H9 (cell line): Measurements from ENCODE around the gene MFN2. TPM values are rescaled to one million over a fixed set of nuclear protein-coding genes. Genes with fewer than 3 reads are reported as not detected.

Source experiments
- DNase-seq: peaks from one replicate; pipeline ENCODE4 v3.0.0-alpha.2; 2017
- H2AFZ ChIP-seq: one replicate; pipeline ENCODE4 v1.6.1; 2013; ENCODE audit warnings: mild to moderate bottlenecking, low read length, control low read depth, moderate library complexity
- H2AK5ac ChIP-seq: 2 replicates; pipeline ENCODE4 v1.6.1; 2013; ENCODE audit warnings: low read length, control low read depth, mixed read lengths; ENCODE audit not compliant: insufficient read length
- H2BK120ac ChIP-seq: one replicate; pipeline ENCODE4 v1.6.1; 2013; ENCODE audit warnings: low read depth, mild to moderate bottlenecking, low read length, control low read depth, inconsistent platforms; ENCODE audit not compliant: poor library complexity, severe bottlenecking
- H2BK12ac ChIP-seq: 2 replicates; pipeline ENCODE4 v1.6.1; 2013; ENCODE audit warnings: low read length, control low read depth, mixed read lengths, low read depth; ENCODE audit not compliant: insufficient read length
- H2BK15ac ChIP-seq: 2 replicates; pipeline ENCODE4 v1.6.1; 2013; ENCODE audit warnings: low read depth, low read length, control low read depth
- H2BK20ac ChIP-seq: one replicate; pipeline ENCODE4 v1.6.1; 2013; ENCODE audit warnings: low read depth, mild to moderate bottlenecking, low read length, control low read depth, inconsistent platforms; ENCODE audit not compliant: poor library complexity, severe bottlenecking
- H2BK5ac ChIP-seq: 2 replicates; pipeline ENCODE4 v1.6.1; 2013; ENCODE audit warnings: low read length, control low read depth, mixed read lengths; ENCODE audit not compliant: insufficient read length
- H3K14ac ChIP-seq: 2 replicates; pipeline ENCODE4 v1.6.1; 2013; ENCODE audit warnings: low read length, control low read depth; ENCODE audit not compliant: insufficient read depth
- H3K18ac ChIP-seq: 2 replicates; pipeline ENCODE4 v1.6.1; 2013; ENCODE audit warnings: low read depth, mild to moderate bottlenecking, mixed read lengths, low read length, control low read depth; ENCODE audit not compliant: insufficient read length
- H3K23ac ChIP-seq: 2 replicates; pipeline ENCODE4 v1.6.1; 2013; ENCODE audit warnings: low read length, control low read depth, mixed read lengths, low read depth; ENCODE audit not compliant: insufficient read length
- H3K23me2 ChIP-seq: 2 replicates; pipeline ENCODE4 v1.6.1; 2013; ENCODE audit warnings: low read depth, mild to moderate bottlenecking, mixed read lengths, low read length, control low read depth; ENCODE audit not compliant: insufficient read length, poor library complexity, severe bottlenecking
- H3K27ac ChIP-seq: 2 replicates; pipeline ENCODE4 v1.5.1; 2013; ENCODE audit warnings: low read length, control low read depth, mixed read lengths, low read depth; ENCODE audit not compliant: insufficient read length
- H3K27me3 ChIP-seq: 2 replicates; pipeline ENCODE4 v1.6.1; 2013; ENCODE audit warnings: low read length, control low read depth, inconsistent platforms; ENCODE audit not compliant: insufficient read depth
- H3K4ac ChIP-seq: 2 replicates; pipeline ENCODE4 v1.6.1; 2013; ENCODE audit warnings: low read depth, mild to moderate bottlenecking, control low read depth, inconsistent platforms, low read length, moderate library complexity
- H3K4me1 ChIP-seq: 2 replicates; pipeline ENCODE4 v1.6.1; 2013; ENCODE audit warnings: low read length, control low read depth, inconsistent platforms; ENCODE audit not compliant: insufficient read depth
- H3K4me2 ChIP-seq: 2 replicates; pipeline ENCODE4 v1.6.1; 2013; ENCODE audit warnings: low read length, control low read depth, mixed read lengths; ENCODE audit not compliant: insufficient read length, insufficient read depth
- H3K56ac ChIP-seq: 2 replicates; pipeline ENCODE4 v1.6.1; 2013; ENCODE audit warnings: low read depth, mild to moderate bottlenecking, mixed read lengths, low read length, control low read depth; ENCODE audit not compliant: insufficient read length
- H3K79me1 ChIP-seq: 2 replicates; pipeline ENCODE4 v1.6.1; 2013; ENCODE audit warnings: low read depth, mild to moderate bottlenecking, moderate library complexity, low read length, control low read depth, inconsistent platforms; ENCODE audit not compliant: insufficient read depth, poor library complexity, severe bottlenecking
- H3K79me2 ChIP-seq: 2 replicates; pipeline ENCODE4 v1.6.1; 2013; ENCODE audit warnings: low read length, control low read depth, inconsistent platforms; ENCODE audit not compliant: insufficient read depth
- H3K9ac ChIP-seq: 2 replicates; pipeline ENCODE4 v1.6.1; 2013; ENCODE audit warnings: low read length, control low read depth, mixed read lengths; ENCODE audit not compliant: insufficient read length; ENCODE audit errors: extremely low read depth
- H3K9me3 ChIP-seq: one replicate; pipeline ENCODE4 v1.6.1; 2013; ENCODE audit warnings: low read depth, low read length, inconsistent platforms; ENCODE audit not compliant: control insufficient read depth
- H3T11ph ChIP-seq: one replicate; pipeline ENCODE4 v1.6.1; 2013; ENCODE audit warnings: mild to moderate bottlenecking, low read length, control low read depth, inconsistent platforms
- H4K20me1 ChIP-seq: one replicate; pipeline ENCODE4 v1.6.1; 2013; ENCODE audit not compliant: control insufficient read depth, insufficient read length, insufficient read depth
- H4K5ac ChIP-seq: 2 replicates; pipeline ENCODE4 v1.6.1; 2013; ENCODE audit warnings: low read depth, mild to moderate bottlenecking, mixed read lengths, low read length, control low read depth; ENCODE audit not compliant: insufficient read length
- H4K8ac ChIP-seq: replicated peaks from 2 replicates; pipeline ENCODE4 v1.6.1; 2013; ENCODE audit warnings: low read length, control low read depth, mixed read lengths, low read depth; ENCODE audit not compliant: insufficient read length
- H4K91ac ChIP-seq: 2 replicates; pipeline ENCODE4 v1.6.1; 2013; ENCODE audit warnings: low read depth, mild to moderate bottlenecking, moderate library complexity, mixed read lengths, low read length, control low read depth; ENCODE audit not compliant: insufficient read length
- H3K27ac Mint-ChIP-seq, 3 experiments: 2 replicates in 2 of 3; 3 replicates in 1 of 3; pipeline ENCODE4 v1.8.0; 2020 to 2021; ENCODE audit warnings: mixed read lengths in 3 of 3, mild to moderate bottlenecking in 1 of 3, moderate library complexity in 1 of 3
- H3K27me3 Mint-ChIP-seq: 2 replicates; pipeline ENCODE4 v1.8.0; 2021; ENCODE audit warnings: low read depth, mild to moderate bottlenecking, moderate library complexity, mixed read lengths
- H3K36me3 Mint-ChIP-seq, 3 experiments: 2 replicates in 2 of 3; 3 replicates in 1 of 3; pipeline ENCODE4 v1.8.0; 2020 to 2021; ENCODE audit warnings: low read depth in 3 of 3, mixed read lengths in 3 of 3; ENCODE audit not compliant: insufficient read depth in 1 of 3
- H3K4me1 Mint-ChIP-seq, 2 experiments: 2 replicates each; pipeline ENCODE4 v1.8.0; 2020; ENCODE audit warnings: mixed read lengths in 2 of 2
- H3K4me3 Mint-ChIP-seq, 2 experiments: 2 replicates in 1 of 2; 3 replicates in 1 of 2; pipeline ENCODE4 v1.8.0; 2020 to 2021; ENCODE audit warnings: mild to moderate bottlenecking in 2 of 2, mixed read lengths in 2 of 2, moderate library complexity in 1 of 2
- H3K9me3 Mint-ChIP-seq, 2 experiments: 2 replicates in 1 of 2; 3 replicates in 1 of 2; pipeline ENCODE4 v1.8.0; 2020; ENCODE audit warnings: mild to moderate bottlenecking in 2 of 2, mixed read lengths in 2 of 2, moderate library complexity in 1 of 2
- CTCF ChIP-seq: fragments of 200-600 bp; sonication (generic); conservative IDR thresholded peaks from 3 replicates; pipeline ENCODE4 v1.8.0; 2021; ENCODE audit warnings: antibody characterized with exemption, mild to moderate bottlenecking
- WGBS: extraction: QIAGEN DNeasy Blood & Tissue Kit; methylation state at CpG from one replicate; pipeline ENCODE4 v1.1.7; 2013; ENCODE audit warnings: missing lambda C conversion rate, low lambda C conversion rate, mixed read lengths; ENCODE audit not compliant: insufficient read length; ENCODE audit errors: extremely low coverage; 5-methylcytosine and 5-hydroxymethylcytosine counted together
- total RNA-seq: library from RNA; stranded (reverse); gene quantifications from 2 replicates; pipeline ENCODE4 v1.2.1, GENCODE V29; 2021

MFN2 gene
- total RNA-seq, 1 experiment from 2014 or later: 61.4 TPM

- Histone ChIP-seq H3K79me2 (no peaks in the 10 kb centered on the region), H3K79me1 (no peaks in the 10 kb centered on the region), H2AFZ (no peak overlapping the region), H3T11ph (no peak overlapping the region), H2BK12ac (no peak overlapping the region), H3K9ac (no peak overlapping the region), H3K23me2 (peaks cover 9% of the 10 kb centered on the region), H2AK5ac (no peak overlapping the region), H3K18ac (no peak overlapping the region), H3K56ac (no peak overlapping the region), H3K27ac (no peak overlapping the region), H2BK5ac (no peak overlapping the region), H4K5ac (no peak overlapping the region), H4K91ac (no peak overlapping the region), H2BK15ac (no peak overlapping the region), H4K8ac (no peak overlapping the region), H3K4me2 (no peak overlapping the region), H2BK120ac (no peak overlapping the region), H3K4ac (no peak overlapping the region), H2BK20ac (no peak overlapping the region), H4K20me1 (no peaks in the 10 kb centered on the region), H3K27me3 (no peaks in the 10 kb centered on the region), H3K9me3 (no peaks in the 10 kb centered on the region), H3K4me1 (no peaks in the 10 kb centered on the region; the same call in 1 of the 2 replicates), H3K14ac (no peak overlapping the region), H3K23ac (no peak overlapping the region)
- Mint-ChIP-seq H3K27me3 (no peaks in the 10 kb centered on the region; the same call in 1 of the 2 replicates), H3K4me3 (no peak overlapping the region), H3K27ac (0 out of 7 replicates have a peak overlapping the region, but pooled peaks of 2 of the 3 experiments have one; percentile 8 to 76), H3K4me1 (peaks cover 18 to 24% of the 10 kb centered on the region in 2 experiments), H3K36me3 (no peaks in the 10 kb centered on the region), H3K9me3 (no peaks in the 10 kb centered on the region; a peak in 2 of 5 replicates)
- no CpG with 5 or more reads among the region's 7 CpGs for WGBS
- TF ChIP-seq CTCF: no peak
- DNase-seq: no peak
Measured at GRCh38 chr1:11930571-11931445, 49.4 kb upstream of the MFN2 start.
